ENCODE data around the gene EPPIN. TPM values are rescaled to one million over a fixed set of nuclear protein-coding genes. Genes with fewer than 3 reads are reported as not detected.

Gene EPPIN
- total RNA-seq, 1 donor, result not detected

DNA sequence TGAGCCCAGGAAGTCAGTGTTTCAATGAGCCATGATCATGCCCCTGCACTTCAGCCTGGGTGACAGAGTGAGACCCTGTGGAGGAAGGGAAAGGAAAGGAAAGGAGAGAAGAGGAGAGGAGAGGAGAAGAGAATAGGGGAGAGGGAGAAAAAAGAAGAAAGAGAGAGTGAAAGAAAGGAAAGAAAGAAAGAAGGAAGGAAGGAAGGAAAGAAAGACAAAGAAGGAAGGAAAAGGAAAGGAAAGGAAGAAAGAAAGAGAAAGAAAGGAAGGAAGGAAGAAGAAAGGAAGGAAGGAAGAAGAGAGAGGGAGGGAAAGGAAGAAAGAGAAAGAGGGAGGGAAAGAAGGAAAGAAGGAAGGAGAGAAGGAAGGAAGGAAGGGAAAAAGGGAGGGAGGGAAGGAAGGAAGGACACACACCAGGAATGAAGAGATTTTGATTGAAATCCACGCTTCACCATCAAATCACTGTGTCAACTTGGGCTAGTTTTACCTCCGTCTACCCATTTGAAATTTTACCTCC lies 17.6 kb upstream of the EPPIN start:
- DNase-seq (ENCODE audit: low read depth), result no peak
- TF ChIP-seq, protein P1, sequence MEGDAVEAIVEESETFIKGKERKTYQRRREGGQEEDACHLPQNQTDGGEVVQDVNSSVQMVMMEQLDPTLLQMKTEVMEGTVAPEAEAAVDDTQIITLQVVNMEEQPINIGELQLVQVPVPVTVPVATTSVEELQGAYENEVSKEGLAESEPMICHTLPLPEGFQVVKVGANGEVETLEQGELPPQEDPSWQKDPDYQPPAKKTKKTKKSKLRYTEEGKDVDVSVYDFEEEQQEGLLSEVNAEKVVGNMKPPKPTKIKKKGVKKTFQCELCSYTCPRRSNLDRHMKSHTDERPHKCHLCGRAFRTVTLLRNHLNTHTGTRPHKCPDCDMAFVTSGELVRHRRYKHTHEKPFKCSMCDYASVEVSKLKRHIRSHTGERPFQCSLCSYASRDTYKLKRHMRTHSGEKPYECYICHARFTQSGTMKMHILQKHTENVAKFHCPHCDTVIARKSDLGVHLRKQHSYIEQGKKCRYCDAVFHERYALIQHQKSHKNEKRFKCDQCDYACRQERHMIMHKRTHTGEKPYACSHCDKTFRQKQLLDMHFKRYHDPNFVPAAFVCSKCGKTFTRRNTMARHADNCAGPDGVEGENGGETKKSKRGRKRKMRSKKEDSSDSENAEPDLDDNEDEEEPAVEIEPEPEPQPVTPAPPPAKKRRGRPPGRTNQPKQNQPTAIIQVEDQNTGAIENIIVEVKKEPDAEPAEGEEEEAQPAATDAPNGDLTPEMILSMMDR (IDR thresholded peaks at IDR 0.05; ENCODE audit: insufficient read depth, low read depth, low read length), result no peak
- no peak overlapping the region for H3K4me3 ChIP-seq (ENCODE audit: low read depth, low read length)

GRCh38 chr20:45555198-45555597 lies 8.0 kb upstream of the EPPIN start:
- DNase-seq (ENCODE audit: low read depth), result no peak
- no peak overlapping the region for H3K4me3 ChIP-seq (ENCODE audit: low read depth, low read length)
- TF ChIP-seq, protein P1 (IDR thresholded peaks at IDR 0.05; ENCODE audit: insufficient read depth, low read depth, low read length), result no peak

GRCh38 chr20:45552456-45552855 lies 5.3 kb upstream of the EPPIN start:
- DNase-seq (ENCODE audit: low read depth), result no peak
- no peak overlapping the region for H3K4me3 ChIP-seq (ENCODE audit: low read depth, low read length)
- TF ChIP-seq, protein P1 (IDR thresholded peaks at IDR 0.05; ENCODE audit: insufficient read depth, low read depth, low read length), result no peak

- no peak for DNase-seq (ENCODE audit: low read depth)
- H3K4me3 ChIP-seq (ENCODE audit: low read depth, low read length), result no peak overlapping the region
- TF ChIP-seq, protein P1 (IDR thresholded peaks at IDR 0.05; ENCODE audit: insufficient read depth, low read depth, low read length), result no peak
These were observed 3.6 kb upstream of the EPPIN start for GRCh38 chr20:45550765-45551164.

GRCh38 chr20:45548410-45548809 lies 1.2 kb upstream of the EPPIN start:
- H3K4me3 ChIP-seq (ENCODE audit: low read depth, low read length), result no peak overlapping the region
- TF ChIP-seq, protein P1 (IDR thresholded peaks at IDR 0.05; ENCODE audit: insufficient read depth, low read depth, low read length), result no peak
- no peak for DNase-seq (ENCODE audit: low read depth)

GRCh38 chr20:45545754-45546453 lies 1.3 kb downstream of the EPPIN start:
- TF ChIP-seq, protein P1 (IDR thresholded peaks at IDR 0.05; ENCODE audit: insufficient read depth, low read depth, low read length), result peak; percentile 57
- no peak overlapping the region for H3K4me3 ChIP-seq (ENCODE audit: low read depth, low read length)
- peak; percentile 51 for DNase-seq (ENCODE audit: low read depth)
